Panc1 (cell line): ENCODE measurements around the gene RASGRP2. TPM values are rescaled to one million over a fixed set of nuclear protein-coding genes. Genes with fewer than 3 reads are reported as not detected.
A peak's percentile ranks its signal among the peaks of the same experiment; 100 is the strongest.

Source experiments
- ATAC-seq: fragments of 200-7000 bp; cut with Tn5 transposase; 2 replicates; pipeline ENCODE4 v1.9.1; 2020; ENCODE audit warnings: mild to moderate bottlenecking, moderate library complexity
- BruUV-seq: library from RNA; stranded (reverse); fragments of 400-500 nt; replicated peaks from 2 replicates; lab custom pipeline; 2021; lab: Mats Ljungman, UMichigan
- CTCF ChIA-PET: fragments of 300-600 bp; sonication (Branson Sonifier 250); formaldehyde crosslinking; loops from one replicate; lab custom pipeline; 2022; ENCODE audit warnings: antibody characterized with exemption; lab: Charles Lee
- POLR2A ChIA-PET: fragments of 300-600 bp; sonication (Branson Sonifier 250); formaldehyde crosslinking; loops from one replicate; lab custom pipeline; 2022; ENCODE audit warnings: antibody characterized with exemption; lab: Charles Lee
- DNase-seq: peaks from one replicate; pipeline ENCODE4 v3.0.0-alpha.2; 2010; ENCODE audit warnings: low read depth, low spot score
- H3K27ac ChIP-seq: 2 replicates; pipeline ENCODE4 v1.5.1; 2011; ENCODE audit warnings: mild to moderate bottlenecking, low read length, inconsistent platforms
- H3K27me3 ChIP-seq: fragments of 200-500 bp; sonication (Bioruptor generic); 2 replicates; pipeline ENCODE4 v1.6.0; 2014; ENCODE audit warnings: low read length, inconsistent platforms; ENCODE audit not compliant: control insufficient read depth, insufficient read depth
- H3K36me3 ChIP-seq: fragments of 200-500 bp; sonication (Bioruptor generic); 2 replicates; pipeline ENCODE4 v1.5.1; 2014; ENCODE audit warnings: inconsistent platforms, mild to moderate bottlenecking, low read length, moderate library complexity; ENCODE audit not compliant: control insufficient read depth, insufficient read depth
- H3K4me1 ChIP-seq: 2 replicates; pipeline ENCODE4 v1.5.1; 2011; ENCODE audit warnings: inconsistent platforms, mild to moderate bottlenecking, low read length, moderate library complexity; ENCODE audit not compliant: control insufficient read depth, insufficient read depth
- H3K4me3 ChIP-seq, 2 experiments: 2 replicates each; pipeline ENCODE4 v1.5.1; 2011 to 2012; ENCODE audit warnings: low read depth in 2 of 2, low read length in 2 of 2, mild to moderate bottlenecking in 2 of 2, inconsistent platforms in 1 of 2, moderate library complexity in 1 of 2
- H3K9me3 ChIP-seq: fragments of 200-500 bp; sonication (Bioruptor generic); 2 replicates; pipeline ENCODE4 v1.5.1; 2014; ENCODE audit warnings: low read depth, mild to moderate bottlenecking, inconsistent platforms, low read length, moderate library complexity; ENCODE audit not compliant: control insufficient read depth, insufficient read depth
- POLR2AphosphoS5 ChIP-seq: IDR thresholded peaks from 2 replicates; pipeline ENCODE4 v1.6.1; 2012; ENCODE audit warnings: mild to moderate bottlenecking, low read depth, low read length, moderate library complexity
- SIN3A ChIP-seq: IDR thresholded peaks from 2 replicates; pipeline ENCODE4 v1.6.1; 2012; ENCODE audit warnings: low read depth, mild to moderate bottlenecking, low read length, moderate library complexity, borderline replicate concordance; ENCODE audit not compliant: insufficient read depth
- TCF7L2 ChIP-seq: IDR thresholded peaks from 2 replicates; pipeline ENCODE4 v1.6.1; 2011; ENCODE audit warnings: mild to moderate bottlenecking, low read depth, low read length, inconsistent platforms
- in situ Hi-C: cut with HindIII; loops from 2 replicates; pipeline ENCODE4 v1.10.0; 2016; ENCODE audit warnings: low sequenced_read_pairs, low pct_unique_long_range_greater_than_20kb
- intact Hi-C: fragments of 100-400 bp; cut with micrococcal nuclease; formaldehyde crosslinking; loops from one replicate; pipeline ENCODE4 v1.10.0; 2022; ENCODE audit not compliant: unreplicated experiment
- total RNA-seq: library from RNA; stranded (reverse); gene quantifications from one replicate; pipeline ENCODE4 v1.2.1, GENCODE V29; 2021; ENCODE audit not compliant: unreplicated experiment
- TF ChIP-seq, protein P1 (sequence below): fragments of 450-650 bp; IDR thresholded peaks from 2 replicates; pipeline ENCODE4 v1.5.1; 2017; ENCODE audit warnings: mild to moderate bottlenecking
- TF ChIP-seq, protein P2 (sequence below), 2 experiments: IDR thresholded peaks; 2 replicates each; pipeline ENCODE4 v1.6.1; 2011 to 2012; ENCODE audit warnings: low read depth in 2 of 2, control low read depth in 1 of 2, low read length in 1 of 2, mild to moderate bottlenecking in 1 of 2, moderate library complexity in 1 of 2; ENCODE audit not compliant: insufficient read depth in 1 of 2

RASGRP2 gene
- total RNA-seq, 1 experiment from 2014 or later, result 3.7 TPM

DNA sequence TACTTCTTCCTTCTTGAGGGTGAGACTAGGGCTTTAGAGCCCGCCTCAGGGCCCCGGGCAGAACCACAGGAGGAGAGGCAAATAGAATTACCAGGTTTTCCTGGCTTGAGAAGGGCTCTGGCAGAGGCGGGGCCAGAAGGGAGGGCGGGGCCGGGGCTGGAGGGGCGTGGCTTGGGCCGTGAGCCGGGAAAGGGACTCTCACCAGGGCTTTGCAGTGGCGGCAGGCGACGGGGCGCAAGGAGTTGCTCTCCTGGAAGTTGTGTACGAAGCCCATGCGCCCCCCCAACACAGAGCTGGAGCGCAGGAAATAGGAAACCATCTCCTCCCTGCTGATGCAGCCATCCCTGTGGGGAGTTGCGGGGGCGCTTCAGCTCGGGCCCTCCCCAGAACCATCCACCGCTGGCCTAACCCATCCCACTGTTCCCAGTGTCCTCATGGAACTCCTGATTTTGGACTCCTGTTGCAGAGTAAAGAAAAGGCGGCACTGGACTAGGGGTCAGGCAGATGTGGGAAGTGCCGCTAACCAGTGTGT lies 14.0 kb downstream of the RASGRP2 start:
- peak; percentile 65 for ATAC-seq

DNA sequence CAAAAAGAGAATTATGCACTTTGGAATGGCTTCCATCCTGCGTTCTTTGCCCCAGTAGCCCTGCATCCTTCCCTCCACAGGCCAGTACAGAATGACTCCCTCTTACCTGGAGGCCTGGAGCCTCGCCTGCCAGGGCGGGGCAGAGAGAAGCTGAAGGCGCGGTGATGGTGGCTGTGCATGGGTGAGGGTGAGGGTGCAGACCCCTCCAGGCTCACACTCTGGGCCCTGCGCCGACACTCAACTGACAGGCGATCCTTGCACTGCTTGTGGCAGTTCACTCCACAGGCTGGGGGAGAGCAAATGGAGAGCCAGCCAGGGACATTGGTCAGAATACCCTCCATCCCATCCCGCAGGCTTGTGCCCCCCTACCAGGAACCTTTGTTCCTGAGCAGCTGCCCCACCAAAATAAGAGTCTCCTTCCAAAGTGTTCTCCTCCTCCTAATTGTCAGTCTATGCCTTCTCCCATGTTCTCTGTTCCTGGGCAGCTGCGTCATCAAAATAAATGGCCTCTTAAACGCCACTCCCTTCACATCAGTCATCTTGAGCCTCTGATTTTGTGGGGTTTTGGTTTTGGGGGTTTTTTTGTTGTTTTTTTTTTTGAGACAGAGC lies 15.1 kb downstream of the RASGRP2 start:
- no peak overlapping the region for H3K27ac ChIP-seq
- no peak overlapping the region for H3K4me3 ChIP-seq
- ChIA-PET POLR2A (no interaction called here), CTCF (no interaction called here)
- intact Hi-C loops, result no loop called here
- H3K27me3 ChIP-seq, result no peaks in the 10 kb centered on the region
- DNase-seq (no peak), ATAC-seq (no peak)
- H3K4me1 ChIP-seq, result peaks cover 5% of the 10 kb centered on the region
- BruUV-seq, result no TSS peak
- in situ Hi-C loops, result no loop called here
- H3K9me3 ChIP-seq, result no peaks in the 10 kb centered on the region
- H3K36me3 ChIP-seq, result no peaks in the 10 kb centered on the region
- TF ChIP-seq POLR2AphosphoS5 (no peak), TCF7L2 (no peak), SIN3A (no peak)
- TF ChIP-seq, protein P1, sequence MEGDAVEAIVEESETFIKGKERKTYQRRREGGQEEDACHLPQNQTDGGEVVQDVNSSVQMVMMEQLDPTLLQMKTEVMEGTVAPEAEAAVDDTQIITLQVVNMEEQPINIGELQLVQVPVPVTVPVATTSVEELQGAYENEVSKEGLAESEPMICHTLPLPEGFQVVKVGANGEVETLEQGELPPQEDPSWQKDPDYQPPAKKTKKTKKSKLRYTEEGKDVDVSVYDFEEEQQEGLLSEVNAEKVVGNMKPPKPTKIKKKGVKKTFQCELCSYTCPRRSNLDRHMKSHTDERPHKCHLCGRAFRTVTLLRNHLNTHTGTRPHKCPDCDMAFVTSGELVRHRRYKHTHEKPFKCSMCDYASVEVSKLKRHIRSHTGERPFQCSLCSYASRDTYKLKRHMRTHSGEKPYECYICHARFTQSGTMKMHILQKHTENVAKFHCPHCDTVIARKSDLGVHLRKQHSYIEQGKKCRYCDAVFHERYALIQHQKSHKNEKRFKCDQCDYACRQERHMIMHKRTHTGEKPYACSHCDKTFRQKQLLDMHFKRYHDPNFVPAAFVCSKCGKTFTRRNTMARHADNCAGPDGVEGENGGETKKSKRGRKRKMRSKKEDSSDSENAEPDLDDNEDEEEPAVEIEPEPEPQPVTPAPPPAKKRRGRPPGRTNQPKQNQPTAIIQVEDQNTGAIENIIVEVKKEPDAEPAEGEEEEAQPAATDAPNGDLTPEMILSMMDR, result no peak
- TF ChIP-seq, protein P2, sequence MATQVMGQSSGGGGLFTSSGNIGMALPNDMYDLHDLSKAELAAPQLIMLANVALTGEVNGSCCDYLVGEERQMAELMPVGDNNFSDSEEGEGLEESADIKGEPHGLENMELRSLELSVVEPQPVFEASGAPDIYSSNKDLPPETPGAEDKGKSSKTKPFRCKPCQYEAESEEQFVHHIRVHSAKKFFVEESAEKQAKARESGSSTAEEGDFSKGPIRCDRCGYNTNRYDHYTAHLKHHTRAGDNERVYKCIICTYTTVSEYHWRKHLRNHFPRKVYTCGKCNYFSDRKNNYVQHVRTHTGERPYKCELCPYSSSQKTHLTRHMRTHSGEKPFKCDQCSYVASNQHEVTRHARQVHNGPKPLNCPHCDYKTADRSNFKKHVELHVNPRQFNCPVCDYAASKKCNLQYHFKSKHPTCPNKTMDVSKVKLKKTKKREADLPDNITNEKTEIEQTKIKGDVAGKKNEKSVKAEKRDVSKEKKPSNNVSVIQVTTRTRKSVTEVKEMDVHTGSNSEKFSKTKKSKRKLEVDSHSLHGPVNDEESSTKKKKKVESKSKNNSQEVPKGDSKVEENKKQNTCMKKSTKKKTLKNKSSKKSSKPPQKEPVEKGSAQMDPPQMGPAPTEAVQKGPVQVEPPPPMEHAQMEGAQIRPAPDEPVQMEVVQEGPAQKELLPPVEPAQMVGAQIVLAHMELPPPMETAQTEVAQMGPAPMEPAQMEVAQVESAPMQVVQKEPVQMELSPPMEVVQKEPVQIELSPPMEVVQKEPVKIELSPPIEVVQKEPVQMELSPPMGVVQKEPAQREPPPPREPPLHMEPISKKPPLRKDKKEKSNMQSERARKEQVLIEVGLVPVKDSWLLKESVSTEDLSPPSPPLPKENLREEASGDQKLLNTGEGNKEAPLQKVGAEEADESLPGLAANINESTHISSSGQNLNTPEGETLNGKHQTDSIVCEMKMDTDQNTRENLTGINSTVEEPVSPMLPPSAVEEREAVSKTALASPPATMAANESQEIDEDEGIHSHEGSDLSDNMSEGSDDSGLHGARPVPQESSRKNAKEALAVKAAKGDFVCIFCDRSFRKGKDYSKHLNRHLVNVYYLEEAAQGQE (IDR thresholded peaks at IDR 0.05; ENCODE audit: insufficient read depth in 1 of 2, low read depth in 2 of 2, low read length in 1 of 2), result no peak

More for the DNA sequence above, 14.0 kb downstream of the RASGRP2 start:
- Histone ChIP-seq H3K27me3 (no peaks in the 10 kb centered on the region), H3K4me1 (peaks cover 3% of the 10 kb centered on the region; the same call in 1 of the 2 replicates), H3K36me3 (no peaks in the 10 kb centered on the region), H3K4me3 (no peak overlapping the region), H3K27ac (no peak overlapping the region), H3K9me3 (no peaks in the 10 kb centered on the region)
- POLR2A ChIA-PET, result no interaction called here
- BruUV-seq, result no TSS peak
- in situ Hi-C loops (no loop called here), intact Hi-C loops (no loop called here)
- CTCF ChIA-PET, result no interaction called here
- DNase-seq, result no peak
- TF ChIP-seq TCF7L2 (no peak), SIN3A (no peak)
- TF ChIP-seq, protein P1, result no peak
- TF ChIP-seq, protein P2 (IDR thresholded peaks at IDR 0.05; ENCODE audit: insufficient read depth in 1 of 2, low read depth in 2 of 2, low read length in 1 of 2), result no peak
